Measurements from ENCODE around the gene SCP2. TPM values are rescaled to one million over a fixed set of nuclear protein-coding genes. Genes with fewer than 3 reads are reported as not detected.

Gene SCP2
- total RNA-seq, 2 experiments from 2014 or later = 91.0 to 99.9 TPM

- H3K9me3 Mint-ChIP-seq = no peaks in the 10 kb centered on the region
- H3K27me3 Mint-ChIP-seq = no peaks in the 10 kb centered on the region
- H3K4me1 Mint-ChIP-seq = no peaks in the 10 kb centered on the region
- ChIA-PET CTCF (no interaction called here), POLR2A (no interaction called here)
- no peak overlapping the region for H3K27ac Mint-ChIP-seq
- DNase-seq = no peak
- H3K36me3 Mint-ChIP-seq (ENCODE audit: low read depth) = no peaks in the 10 kb centered on the region
- no peak overlapping the region for H3K4me3 Mint-ChIP-seq
Measured at GRCh38 chr1:53071167-53071865, 144.2 kb downstream of the SCP2 start.

- Mint-ChIP-seq H3K9me3 (no peaks in the 10 kb centered on the region), H3K36me3 (ENCODE audit: low read depth) (no peaks in the 10 kb centered on the region), H3K27ac (no peak overlapping the region), H3K4me1 (no peaks in the 10 kb centered on the region), H3K4me3 (no peak overlapping the region), H3K27me3 (no peaks in the 10 kb centered on the region)
- ChIA-PET POLR2A (no interaction called here), CTCF (no interaction called here)
- no peak for DNase-seq
Measured at GRCh38 chr1:53071915-53072314, 144.8 kb downstream of the SCP2 start.

GRCh38 chr1:53073287-53073686 is 146.2 kb downstream of the SCP2 start:
- H3K27ac Mint-ChIP-seq = no peak overlapping the region
- no peaks in the 10 kb centered on the region for H3K9me3 Mint-ChIP-seq
- ChIA-PET POLR2A (no interaction called here), CTCF (no interaction called here)
- no peaks in the 10 kb centered on the region for H3K36me3 Mint-ChIP-seq (ENCODE audit: low read depth)
- no peaks in the 10 kb centered on the region for H3K4me1 Mint-ChIP-seq
- H3K27me3 Mint-ChIP-seq = no peaks in the 10 kb centered on the region
- DNase-seq = no peak
- H3K4me3 Mint-ChIP-seq = no peak overlapping the region

DNA sequence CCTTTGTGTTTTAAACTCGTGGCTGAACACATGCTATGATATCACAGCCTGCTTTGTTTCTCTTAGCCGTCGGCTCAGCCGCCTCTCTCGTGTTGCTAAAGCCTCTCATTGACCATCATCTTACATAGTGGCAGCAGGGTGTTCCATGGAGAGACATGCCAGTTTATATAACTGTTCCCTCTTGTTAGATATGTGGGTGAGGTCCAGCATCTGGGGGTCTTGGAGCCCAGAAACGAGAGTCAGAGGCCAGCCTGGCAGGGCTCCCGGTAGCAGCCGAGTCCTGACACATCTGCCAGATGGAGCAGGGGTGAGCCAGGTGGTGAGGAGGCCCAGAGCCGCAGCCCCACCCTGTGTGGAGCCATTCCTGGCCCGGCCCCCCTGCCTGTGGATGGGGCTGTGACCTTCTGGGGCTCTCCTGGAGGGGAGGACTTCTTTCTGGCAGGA is 146.8 kb downstream of the SCP2 start:
- ChIA-PET POLR2A (no interaction called here), CTCF (no interaction called here)
- DNase-seq = no peak
- H3K27ac Mint-ChIP-seq = no peak overlapping the region
- no peaks in the 10 kb centered on the region for H3K4me1 Mint-ChIP-seq
- no peaks in the 10 kb centered on the region for H3K9me3 Mint-ChIP-seq
- H3K4me3 Mint-ChIP-seq = no peak overlapping the region
- H3K27me3 Mint-ChIP-seq = no peaks in the 10 kb centered on the region
- no peaks in the 10 kb centered on the region for H3K36me3 Mint-ChIP-seq (ENCODE audit: low read depth)

GRCh38 chr1:53074313-53075154 is 147.5 kb downstream of the SCP2 start:
- Mint-ChIP-seq H3K27me3 (no peaks in the 10 kb centered on the region), H3K4me1 (no peaks in the 10 kb centered on the region), H3K27ac (no peak overlapping the region), H3K9me3 (no peaks in the 10 kb centered on the region), H3K4me3 (no peak overlapping the region), H3K36me3 (ENCODE audit: low read depth) (no peaks in the 10 kb centered on the region)
- no peak for DNase-seq
- ChIA-PET POLR2A (no interaction called here), CTCF (no interaction called here)

DNA sequence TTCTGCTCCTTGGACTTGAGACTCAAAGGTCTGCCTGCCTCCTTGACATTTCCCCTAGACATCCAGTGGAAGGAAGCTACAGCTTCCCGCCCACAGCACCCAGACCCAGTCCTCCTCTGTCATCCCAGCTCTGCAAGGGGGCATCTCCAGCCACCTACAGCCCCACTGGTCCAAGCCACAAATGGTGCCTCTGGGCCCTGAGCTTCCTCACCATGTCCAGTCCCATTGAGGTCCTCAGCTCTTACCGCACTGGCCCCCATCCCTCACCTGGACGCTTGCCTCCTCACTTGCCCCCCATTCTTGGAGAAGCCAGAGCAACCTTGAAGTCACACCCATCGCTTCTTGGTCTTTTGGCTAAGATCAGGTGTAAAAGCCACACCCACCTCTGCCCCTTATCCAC is 148.1 kb downstream of the SCP2 start:
- ChIA-PET CTCF (no interaction called here), POLR2A (no interaction called here)
- no peak overlapping the region for H3K4me3 Mint-ChIP-seq
- no peaks in the 10 kb centered on the region for H3K27me3 Mint-ChIP-seq
- no peaks in the 10 kb centered on the region for H3K36me3 Mint-ChIP-seq (ENCODE audit: low read depth)
- no peaks in the 10 kb centered on the region for H3K4me1 Mint-ChIP-seq
- no peak for DNase-seq
- H3K27ac Mint-ChIP-seq = no peak overlapping the region
- no peaks in the 10 kb centered on the region for H3K9me3 Mint-ChIP-seq

GRCh38 chr1:53075761-53076163 is 148.7 kb downstream of the SCP2 start:
- DNase-seq = no peak
- H3K36me3 Mint-ChIP-seq (ENCODE audit: low read depth) = no peaks in the 10 kb centered on the region
- POLR2A ChIA-PET = no interaction called here
- CTCF ChIA-PET = no interaction called here
- H3K4me3 Mint-ChIP-seq = no peak overlapping the region
- H3K4me1 Mint-ChIP-seq = no peaks in the 10 kb centered on the region
- H3K27me3 Mint-ChIP-seq = no peaks in the 10 kb centered on the region
- H3K9me3 Mint-ChIP-seq = no peaks in the 10 kb centered on the region
- H3K27ac Mint-ChIP-seq = no peak overlapping the region

DNA sequence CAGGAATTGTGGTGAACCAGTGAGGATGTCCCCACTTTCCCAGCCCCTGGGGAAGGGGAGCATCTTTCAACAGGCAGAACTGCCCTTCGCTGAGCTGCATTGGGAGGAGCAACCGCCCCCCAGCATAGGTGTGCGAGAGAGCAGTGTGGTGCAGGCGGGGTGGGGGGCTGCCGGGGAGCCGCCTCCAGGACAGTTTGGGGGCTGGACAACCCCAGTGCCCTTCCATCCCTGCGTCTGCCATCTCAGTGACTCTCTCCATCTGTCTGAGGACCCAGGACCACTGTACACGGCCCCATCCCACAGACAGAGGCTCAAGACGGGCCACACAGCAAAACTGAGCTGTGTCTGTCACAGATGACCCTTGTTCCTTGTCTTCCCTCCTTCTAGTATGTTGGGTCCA is 149.1 kb downstream of the SCP2 start:
- Mint-ChIP-seq H3K4me3 (no peak overlapping the region), H3K27ac (no peak overlapping the region), H3K9me3 (no peaks in the 10 kb centered on the region), H3K27me3 (no peaks in the 10 kb centered on the region), H3K36me3 (ENCODE audit: low read depth) (no peaks in the 10 kb centered on the region), H3K4me1 (no peaks in the 10 kb centered on the region)
- DNase-seq = no peak
- POLR2A ChIA-PET = no interaction called here
- CTCF ChIA-PET = no interaction called here

DNA sequence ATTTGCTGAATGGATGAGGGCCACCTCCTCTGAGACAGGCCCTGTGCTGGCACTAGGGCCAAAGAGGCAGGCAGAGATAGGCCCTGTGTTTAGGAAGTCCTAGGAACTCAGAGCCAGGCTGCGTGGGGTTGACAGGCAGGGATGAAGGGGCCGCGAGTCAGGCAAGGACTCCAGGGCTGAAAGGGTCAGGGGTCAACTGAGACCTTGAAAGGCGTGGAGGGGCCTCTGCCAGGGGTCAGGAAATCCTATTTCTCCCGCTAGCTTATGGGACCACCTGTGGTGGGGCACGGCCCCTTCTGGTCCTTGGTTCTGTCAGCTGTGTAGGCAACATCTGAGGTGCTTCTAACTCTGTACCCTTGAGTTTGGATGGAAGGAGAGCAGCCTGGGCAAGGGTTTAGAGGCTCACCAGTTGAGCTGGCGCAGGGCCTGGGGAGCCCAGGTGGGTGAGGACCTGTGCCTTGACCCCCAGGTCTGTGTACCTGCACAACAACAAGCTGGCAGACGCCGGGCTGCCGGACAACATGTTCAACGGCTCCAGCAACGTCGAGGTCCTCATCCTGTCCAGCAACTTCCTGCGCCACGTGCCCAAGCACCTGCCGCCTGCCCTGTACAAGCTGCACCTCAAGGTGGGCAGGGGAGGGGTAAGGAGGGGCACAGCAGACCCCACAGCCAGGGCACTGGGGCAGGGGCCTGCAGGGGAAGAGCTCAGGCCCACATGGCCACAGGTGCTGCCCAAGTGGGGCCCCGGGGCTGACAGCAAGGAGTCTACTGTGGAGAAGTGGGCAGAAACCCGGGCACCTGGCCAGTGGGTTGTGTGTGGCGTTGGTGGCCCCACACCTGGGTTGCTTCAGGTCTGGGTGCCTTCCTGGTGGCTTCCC is 149.9 kb downstream of the SCP2 start:
- Mint-ChIP-seq H3K27me3 (no peaks in the 10 kb centered on the region), H3K9me3 (no peaks in the 10 kb centered on the region), H3K36me3 (ENCODE audit: low read depth) (no peaks in the 10 kb centered on the region), H3K27ac (no peak overlapping the region), H3K4me1 (no peaks in the 10 kb centered on the region), H3K4me3 (no peak overlapping the region)
- POLR2A ChIA-PET = no interaction called here
- CTCF ChIA-PET = no interaction called here
- no peak for DNase-seq

- Mint-ChIP-seq H3K4me1 (no peaks in the 10 kb centered on the region), H3K36me3 (ENCODE audit: low read depth) (no peaks in the 10 kb centered on the region), H3K9me3 (no peaks in the 10 kb centered on the region), H3K4me3 (no peak overlapping the region), H3K27me3 (no peaks in the 10 kb centered on the region), H3K27ac (no peak overlapping the region)
- ChIA-PET CTCF (no interaction called here), POLR2A (no interaction called here)
- DNase-seq = no peak
Measured at GRCh38 chr1:53077599-53077965, 150.5 kb downstream of the SCP2 start.

DNA sequence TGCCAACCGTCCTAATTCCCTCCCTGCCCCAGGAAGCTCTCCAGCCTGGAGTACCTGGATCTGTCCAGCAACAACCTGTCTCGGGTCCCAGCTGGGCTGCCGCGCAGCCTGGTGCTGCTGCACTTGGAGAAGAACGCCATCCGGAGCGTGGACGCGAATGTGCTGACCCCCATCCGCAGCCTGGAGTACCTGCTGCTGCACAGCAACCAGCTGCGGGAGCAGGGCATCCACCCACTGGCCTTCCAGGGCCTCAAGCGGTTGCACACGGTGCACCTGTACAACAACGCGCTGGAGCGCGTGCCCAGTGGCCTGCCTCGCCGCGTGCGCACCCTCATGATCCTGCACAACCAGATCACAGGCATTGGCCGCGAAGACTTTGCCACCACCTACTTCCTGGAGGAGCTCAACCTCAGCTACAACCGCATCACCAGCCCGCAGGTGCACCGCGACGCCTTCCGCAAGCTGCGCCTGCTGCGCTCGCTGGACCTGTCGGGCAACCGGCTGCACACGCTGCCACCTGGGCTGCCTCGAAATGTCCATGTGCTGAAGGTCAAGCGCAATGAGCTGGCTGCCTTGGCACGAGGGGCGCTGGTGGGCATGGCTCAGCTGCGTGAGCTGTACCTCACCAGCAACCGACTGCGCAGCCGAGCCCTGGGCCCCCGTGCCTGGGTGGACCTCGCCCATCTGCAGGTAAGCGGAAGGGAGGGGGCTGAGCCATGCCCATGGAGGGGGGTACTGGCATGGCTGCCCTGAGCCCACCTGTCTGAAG is 151.4 kb downstream of the SCP2 start:
- Mint-ChIP-seq H3K4me3 (no peak overlapping the region), H3K27ac (no peak overlapping the region), H3K27me3 (no peaks in the 10 kb centered on the region), H3K9me3 (no peaks in the 10 kb centered on the region), H3K4me1 (no peaks in the 10 kb centered on the region), H3K36me3 (ENCODE audit: low read depth) (no peaks in the 10 kb centered on the region)
- ChIA-PET CTCF (no interaction called here), POLR2A (no interaction called here)
- no peak for DNase-seq

- no peaks in the 10 kb centered on the region for H3K36me3 Mint-ChIP-seq (ENCODE audit: low read depth)
- H3K9me3 Mint-ChIP-seq = no peaks in the 10 kb centered on the region
- H3K27ac Mint-ChIP-seq = no peak overlapping the region
- no peak overlapping the region for H3K4me3 Mint-ChIP-seq
- no peak for DNase-seq
- no peaks in the 10 kb centered on the region for H3K4me1 Mint-ChIP-seq
- H3K27me3 Mint-ChIP-seq = no peaks in the 10 kb centered on the region
- POLR2A ChIA-PET = no interaction called here
- CTCF ChIA-PET = no interaction called here
Measured at GRCh38 chr1:53079251-53079650, 152.2 kb downstream of the SCP2 start.

DNA sequence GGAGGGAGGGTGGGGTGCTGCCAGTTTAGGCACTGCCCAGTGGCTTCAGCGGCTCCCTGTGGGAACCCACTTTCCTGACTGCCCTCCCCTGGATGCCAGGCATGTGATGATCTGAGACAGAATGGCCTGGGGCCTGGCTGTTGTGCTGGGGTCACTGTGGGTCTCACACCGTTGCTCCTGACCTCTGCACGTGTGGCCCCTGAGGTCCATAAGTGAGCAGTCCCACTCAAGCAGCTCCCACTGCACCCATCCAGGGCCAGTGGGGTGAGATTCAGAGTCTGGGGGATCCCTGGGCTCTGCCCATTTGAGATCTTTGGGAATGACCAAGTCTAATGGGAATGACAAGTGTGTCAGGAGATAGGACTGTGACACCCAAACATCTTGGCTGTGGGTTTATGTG is 153.0 kb downstream of the SCP2 start:
- H3K9me3 Mint-ChIP-seq = no peaks in the 10 kb centered on the region
- CTCF ChIA-PET = no interaction called here
- H3K27ac Mint-ChIP-seq = no peak overlapping the region
- no peak overlapping the region for H3K4me3 Mint-ChIP-seq
- no peaks in the 10 kb centered on the region for H3K27me3 Mint-ChIP-seq
- no peaks in the 10 kb centered on the region for H3K4me1 Mint-ChIP-seq
- POLR2A ChIA-PET = interaction anchor here (0.6 kb wide), 1 partner anchor 48 kb away, joined by 3 read pairs; no protein-coding TSS in a partner anchor
- no peak for DNase-seq
- no peaks in the 10 kb centered on the region for H3K36me3 Mint-ChIP-seq (ENCODE audit: low read depth)

Data from activated CD4-positive, alpha-beta memory T cell treated with anti-CD3 and anti-CD28 coated beads, Interleukin-2, amount 10 ng/mL, durations not matched to agents 7 days and 5 days (primary cell).